Measurements from ENCODE around the gene ITGA2B.
"Not testable (repeated sequence)": the region's sequence is repeated elsewhere in the genome, so short reads cannot be mapped to it uniquely, and the experiment has no call there.

ITGA2B gene

DNA sequence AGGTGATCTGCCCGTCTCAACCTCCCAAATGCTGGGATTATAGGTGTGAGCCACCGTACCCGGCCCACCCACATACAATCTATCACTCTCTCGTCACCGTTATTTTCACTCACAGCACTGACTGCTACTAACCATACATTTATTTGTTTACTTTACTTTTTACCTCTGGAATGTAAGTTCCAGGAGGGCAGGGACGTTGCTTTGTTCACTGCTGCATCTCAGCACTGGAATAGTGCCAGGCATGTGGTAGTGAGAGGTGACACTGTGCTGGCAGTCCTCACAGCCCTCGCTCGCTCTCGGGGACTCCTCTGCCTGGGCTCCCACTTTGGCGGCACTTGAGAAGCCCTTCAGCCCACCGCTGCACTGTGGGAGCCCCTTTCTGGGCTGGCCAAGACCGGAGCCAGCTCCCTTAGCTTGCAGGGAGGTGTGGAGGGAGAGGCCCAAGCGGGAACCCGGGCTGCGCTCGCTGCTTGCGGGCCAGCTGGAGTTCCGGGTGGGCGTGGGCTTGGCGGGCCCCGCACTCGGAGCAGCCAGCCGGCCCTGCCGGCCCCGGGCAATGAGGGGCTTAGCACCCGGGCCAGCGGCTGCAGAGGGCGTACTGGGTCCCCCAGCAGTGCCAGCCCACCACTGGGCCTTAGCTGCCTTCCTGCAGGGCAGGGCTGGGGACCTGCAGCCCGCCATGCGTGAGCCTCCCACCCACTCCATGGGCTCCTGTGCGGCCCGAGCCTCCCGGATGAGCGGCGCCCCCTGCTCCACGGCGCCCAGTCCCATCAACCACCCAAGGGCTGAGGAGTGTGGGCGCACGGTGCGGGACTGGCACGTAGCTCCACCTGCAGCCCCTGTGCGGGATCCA, 20.8 kb downstream of the ITGA2B start:
- DNase-seq, result not testable (repeated sequence)

DNA sequence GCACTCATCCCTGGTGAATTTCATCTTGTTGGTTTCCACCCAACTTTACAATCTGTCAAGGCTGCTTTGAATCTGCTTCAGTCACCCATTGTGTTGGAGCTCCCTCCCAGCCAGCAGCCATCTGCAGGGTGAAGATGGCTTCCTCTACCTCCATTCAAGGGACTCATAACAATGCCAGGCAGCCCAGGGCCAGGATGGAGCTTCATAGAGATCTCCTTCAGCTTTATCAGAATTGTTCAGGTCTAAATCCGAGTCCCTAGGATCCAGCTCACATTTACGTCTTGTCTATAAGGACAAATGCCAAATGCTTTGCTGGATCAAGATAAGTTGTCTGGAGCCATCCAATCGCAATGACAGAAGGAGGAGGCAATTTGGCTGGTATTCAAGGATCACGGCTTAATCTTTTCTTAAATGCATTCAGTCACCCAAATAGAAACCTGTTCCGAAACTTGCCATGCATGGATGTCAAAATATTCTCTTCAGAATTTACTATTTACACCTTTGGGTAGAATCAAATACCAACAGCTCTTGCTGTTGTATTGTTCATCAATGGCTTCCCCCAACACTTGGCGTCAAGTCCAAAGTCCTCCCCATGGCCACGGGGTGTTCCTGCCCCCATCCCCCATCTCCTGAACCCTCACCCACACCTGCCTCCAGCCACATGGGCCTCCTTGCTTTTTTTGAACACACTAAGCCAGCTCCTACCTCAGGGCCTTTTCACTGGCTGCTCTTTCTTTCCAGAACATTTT, 22.0 kb downstream of the ITGA2B start:
- no peak for DNase-seq

DNA sequence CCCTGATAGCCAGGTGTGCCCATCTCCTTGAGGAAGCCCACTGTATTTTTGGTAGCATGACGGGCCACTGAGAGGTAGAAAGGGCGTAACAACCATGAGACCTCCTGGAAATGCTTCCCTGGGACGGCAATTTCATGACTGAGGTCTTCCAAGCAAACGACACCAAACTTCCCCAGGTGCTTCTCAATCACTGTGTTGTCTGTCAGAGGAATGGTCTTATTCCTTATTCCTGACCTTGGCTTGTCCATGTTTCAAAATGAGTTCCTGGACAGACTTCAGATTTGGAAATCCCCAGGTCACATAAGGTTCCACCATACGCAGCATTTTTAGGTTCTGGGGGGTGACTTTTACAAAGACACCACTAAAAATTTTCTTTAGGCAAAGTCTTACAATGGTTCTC, 24.4 kb downstream of the ITGA2B start:
- DNase-seq, result not testable (repeated sequence)

DNA sequence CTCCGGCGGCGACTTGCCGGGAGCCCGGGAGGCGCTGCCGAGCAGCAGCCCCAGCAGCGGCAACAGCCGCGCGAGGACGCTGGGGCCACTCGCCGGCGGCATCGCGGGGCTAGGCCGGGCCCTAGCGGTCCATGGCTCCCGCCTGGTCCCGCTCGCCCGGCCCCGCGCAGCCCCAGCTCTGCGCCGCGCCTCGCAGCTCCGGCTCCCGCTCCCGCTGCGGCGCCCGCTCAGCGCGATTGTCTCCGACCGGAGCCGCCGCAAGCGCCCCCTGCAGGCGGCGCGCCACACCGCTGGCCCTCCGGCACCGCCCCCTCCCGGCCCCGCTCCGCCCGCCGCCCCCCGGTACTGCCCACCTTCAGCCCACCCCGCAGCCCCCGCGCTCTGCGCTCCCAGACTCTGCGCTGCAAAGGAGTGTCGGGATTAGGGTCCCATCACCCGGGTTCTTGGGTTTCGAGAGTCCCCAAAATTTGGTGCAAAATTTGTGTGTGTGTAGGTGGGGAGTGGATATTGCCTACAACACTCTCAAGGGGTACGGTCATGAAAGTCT, 25.8 kb downstream of the ITGA2B start, which contains the start of gene FAM171A2:
Gene FAM171A2, minus strand, starts transcription at position 241 of the 547 bp plus-strand sequence. Its CDS starts 139 bp downstream, at position 102.
- DNase-seq, result peak; percentile 66 to 75

DNA sequence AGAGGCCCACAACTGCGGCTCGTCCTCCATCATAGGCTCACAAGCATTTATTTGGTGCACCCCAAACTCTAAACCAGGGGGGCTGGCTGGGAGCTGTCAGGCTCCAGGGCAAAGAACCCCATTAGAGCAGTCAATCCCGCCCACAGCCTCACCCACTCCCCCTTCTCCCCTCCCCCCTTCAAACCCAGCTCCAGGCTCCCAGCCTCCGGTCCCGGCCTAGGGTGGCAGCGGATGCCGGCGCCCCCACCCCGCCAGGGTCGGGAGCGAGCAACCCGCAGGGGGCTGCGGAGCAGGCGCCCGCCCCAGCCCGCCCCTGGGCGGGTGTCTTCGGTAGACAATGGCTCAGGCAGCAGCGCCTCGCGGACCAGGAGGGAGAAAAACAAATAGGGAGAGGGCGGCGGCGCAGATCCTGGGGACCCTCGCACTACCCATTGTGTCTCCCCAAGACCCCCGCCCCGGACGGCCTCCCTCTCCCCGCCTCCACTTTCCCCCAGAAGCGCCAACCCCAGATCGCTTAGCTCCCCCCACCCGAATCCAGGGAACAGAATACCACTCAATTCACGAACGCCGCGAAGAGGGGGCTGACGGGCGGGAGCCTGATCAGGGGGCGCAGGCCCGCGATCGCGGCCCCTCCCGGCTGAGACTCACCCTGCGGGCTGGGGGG, 26.4 kb downstream of the ITGA2B start:
- peak; percentile 43 to 71 for DNase-seq

DNA sequence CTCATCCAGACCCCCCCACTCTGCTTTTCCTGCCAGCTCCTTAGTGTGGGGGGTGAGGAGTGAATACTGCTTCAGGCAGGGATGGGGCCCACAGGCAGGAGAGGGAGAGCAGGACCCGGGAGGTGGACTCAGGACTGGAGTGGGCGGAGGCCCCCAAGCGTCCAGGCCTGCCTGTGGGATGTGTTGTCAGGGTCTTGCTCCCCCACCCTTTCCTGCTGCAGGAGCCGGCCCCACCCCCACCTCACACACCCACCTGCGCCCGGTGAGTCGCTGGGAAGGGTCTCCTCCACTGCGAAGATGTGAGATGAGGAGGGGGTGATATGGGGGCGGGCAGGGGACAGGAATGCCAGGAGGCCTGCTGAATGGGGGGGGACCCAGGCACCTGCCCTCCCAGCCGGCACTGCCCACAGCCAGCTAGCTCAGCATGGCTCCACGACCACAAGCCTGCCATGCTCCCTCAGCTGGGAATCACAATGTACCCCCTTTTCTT, 26.9 kb downstream of the ITGA2B start:
- no peak for DNase-seq

DNA sequence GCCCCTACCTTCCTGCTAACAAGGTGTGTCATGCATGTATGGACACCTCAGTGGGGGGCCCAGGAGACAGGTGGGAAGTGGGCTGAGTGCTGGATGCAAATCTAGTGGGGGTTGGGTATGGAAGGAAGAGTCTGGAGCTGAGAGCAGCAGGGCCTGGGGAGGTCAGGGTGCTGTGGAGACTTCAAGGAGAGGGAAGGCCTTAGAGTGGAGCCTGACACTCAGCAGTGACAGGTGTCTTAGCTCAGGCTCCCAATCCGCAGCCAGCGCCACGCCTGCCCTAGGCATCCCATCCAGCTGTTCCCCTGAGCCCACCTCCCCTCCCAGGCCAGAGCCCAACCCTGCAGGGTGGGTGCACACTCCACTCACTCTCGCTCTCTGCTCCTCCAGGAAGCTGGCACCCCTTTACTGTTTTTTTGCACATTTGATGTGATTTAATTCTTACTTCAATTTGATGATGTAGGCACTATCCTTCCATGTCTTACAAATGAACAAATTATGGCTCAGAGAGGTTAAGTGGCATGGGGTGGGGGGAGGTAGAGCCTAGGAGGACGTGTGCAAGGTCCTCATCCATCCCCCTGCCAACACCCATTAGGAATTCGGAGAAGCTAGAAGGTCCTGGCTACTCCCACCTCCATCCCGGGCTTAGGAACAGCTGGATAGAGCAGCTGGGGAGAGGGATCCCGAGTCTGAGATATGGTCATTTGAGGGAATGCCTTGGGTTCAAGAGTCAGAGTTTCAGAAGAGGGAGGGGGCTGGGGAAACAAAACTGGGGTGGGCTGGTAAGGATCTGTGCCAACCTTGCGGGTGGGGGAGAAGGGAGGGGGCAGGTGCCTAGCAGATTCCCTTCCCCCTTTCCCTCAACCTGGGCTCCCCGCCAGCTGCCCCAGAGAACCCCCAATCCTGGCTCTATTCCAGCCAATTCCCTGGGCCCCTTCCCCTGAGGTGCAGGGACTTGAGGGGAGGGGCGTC, 27.9 kb downstream of the ITGA2B start:
- peak in 1 of 2 experiments; percentile 29 for DNase-seq

DNA sequence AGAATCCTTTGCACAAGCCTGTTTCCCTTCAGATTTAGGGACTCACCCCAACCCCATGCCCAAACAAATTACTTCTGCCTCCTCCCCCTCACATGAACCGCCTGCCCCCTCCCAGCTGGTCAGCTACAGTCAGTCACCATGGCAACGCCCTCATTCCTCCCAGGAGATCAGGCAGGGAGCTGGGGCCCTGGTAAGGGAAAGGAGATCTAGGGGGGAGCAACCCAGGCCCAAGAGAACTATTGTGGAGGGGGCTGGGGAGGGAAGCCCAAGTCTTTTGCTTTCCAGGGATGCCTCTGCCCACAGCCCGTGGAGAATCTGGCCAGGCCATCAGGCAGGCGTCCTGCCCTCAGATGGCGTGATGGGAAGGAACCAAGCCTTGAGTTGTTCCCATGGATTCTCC, 28.6 kb downstream of the ITGA2B start:
- no peak for DNase-seq

DNA sequence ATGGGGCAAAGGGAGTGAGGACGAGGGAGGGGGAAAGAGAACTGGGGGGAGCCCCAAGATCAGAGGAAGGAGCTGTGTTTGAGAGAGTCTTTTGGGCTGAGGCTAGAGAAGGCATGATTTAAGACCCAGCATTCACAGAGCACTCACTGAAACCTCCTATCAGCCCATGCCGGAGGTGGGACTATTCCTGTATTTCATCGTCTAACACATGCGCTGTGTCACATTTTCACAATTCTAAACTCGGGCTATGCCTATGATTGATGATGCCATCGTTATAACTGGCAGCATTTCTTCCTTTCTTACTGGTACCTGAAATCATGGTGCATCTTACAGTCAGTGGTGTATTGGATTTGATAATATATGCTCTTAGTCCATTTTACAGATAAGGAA, 29.3 kb downstream of the ITGA2B start:
- DNase-seq, result no peak

DNA sequence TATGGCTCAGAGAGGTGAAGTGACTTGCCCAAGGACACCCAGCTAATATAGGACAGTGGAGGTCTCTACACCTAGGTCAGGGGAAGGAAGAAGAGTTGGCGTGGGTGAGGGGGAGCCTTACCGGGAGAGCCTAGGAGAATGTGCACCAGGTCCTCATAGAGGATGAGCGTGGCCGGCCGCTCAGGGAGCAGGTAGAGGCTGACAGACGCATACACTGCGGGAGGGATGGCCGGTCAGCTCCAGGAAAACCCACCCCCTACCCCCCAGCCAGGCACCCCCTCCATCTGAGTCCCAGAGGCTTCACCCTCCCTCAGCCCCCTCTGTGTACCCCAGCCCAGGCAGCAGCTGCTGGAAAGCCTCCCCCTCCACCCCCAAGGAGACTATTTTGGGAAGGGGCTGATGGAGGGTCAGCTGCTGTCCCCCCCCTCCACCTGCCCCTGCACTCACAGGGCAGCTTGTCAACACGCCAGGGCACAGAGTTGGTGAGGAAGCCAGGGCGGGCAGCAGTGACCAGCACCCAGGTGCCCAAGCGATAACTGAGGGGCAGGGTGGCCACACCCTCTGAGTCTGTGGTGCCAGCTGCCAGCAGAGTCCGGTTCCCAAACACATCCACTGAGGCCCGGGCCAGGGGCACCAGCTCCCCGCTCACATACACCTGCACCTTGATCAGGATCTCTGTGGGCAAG, 29.8 kb downstream of the ITGA2B start:
- DNase-seq, result no peak

DNA sequence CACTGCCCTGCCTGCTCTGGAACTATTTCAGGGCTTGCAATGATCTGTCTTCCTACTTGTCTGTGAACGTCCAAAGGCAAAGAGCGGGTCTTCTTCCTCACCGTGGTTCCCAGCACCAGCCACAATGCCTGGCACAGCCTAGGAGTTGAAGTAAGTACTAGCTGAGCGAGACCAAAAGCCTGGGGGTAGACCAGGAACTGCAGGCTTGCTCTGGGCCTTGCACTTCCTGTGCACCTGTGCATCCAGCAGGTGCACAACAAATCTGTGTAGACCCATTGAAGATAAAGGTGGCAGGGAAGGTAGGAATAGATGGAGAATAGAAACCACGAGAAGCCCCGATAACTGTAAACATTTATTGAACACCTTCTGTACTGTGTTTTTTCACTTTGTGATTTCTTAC, 30.4 kb downstream of the ITGA2B start:
- DNase-seq, result peak in 1 of 2 experiments; percentile 42

DNA sequence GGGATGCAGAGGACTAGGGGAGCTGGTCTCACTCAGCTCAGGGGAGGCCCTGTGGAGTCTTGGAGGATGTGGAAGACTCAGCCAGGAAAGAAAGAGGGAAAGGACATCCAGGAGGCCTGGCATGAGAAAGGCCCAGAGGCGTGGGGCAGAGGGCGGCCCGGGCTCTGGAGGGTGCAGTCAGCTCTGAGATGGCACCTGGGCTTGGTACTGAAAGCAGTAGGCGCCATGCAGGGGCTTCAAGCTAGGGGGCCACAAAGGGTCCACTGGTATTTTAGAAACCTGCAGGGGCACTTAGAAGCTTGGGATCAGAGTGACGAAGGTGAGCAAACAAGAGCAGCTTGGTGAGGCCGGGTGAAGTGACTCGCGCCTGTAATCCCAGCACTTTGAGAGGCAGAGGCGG, 31.4 kb downstream of the ITGA2B start:
- DNase-seq, result no peak

DNA sequence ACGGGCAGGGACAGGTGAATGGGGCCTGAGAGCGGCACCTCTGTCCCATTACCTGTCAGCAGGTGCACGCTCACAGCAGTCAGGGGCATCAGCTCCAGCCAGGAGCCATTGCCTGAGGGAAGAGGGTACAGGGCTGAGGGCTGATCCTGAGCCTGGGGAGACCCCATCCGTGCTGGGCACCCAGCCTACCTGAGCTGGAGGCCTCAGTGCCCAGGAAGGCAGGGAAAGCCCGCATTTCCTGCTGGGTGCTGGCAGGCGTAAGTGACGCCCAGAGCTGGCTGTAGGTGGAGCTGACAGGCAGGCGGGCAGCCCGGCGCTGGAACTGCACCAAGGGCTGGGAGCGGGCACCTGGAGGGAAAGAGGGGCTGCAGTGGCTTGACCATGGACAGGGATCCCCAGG, 33.2 kb downstream of the ITGA2B start:
- DNase-seq, result no peak

DNA sequence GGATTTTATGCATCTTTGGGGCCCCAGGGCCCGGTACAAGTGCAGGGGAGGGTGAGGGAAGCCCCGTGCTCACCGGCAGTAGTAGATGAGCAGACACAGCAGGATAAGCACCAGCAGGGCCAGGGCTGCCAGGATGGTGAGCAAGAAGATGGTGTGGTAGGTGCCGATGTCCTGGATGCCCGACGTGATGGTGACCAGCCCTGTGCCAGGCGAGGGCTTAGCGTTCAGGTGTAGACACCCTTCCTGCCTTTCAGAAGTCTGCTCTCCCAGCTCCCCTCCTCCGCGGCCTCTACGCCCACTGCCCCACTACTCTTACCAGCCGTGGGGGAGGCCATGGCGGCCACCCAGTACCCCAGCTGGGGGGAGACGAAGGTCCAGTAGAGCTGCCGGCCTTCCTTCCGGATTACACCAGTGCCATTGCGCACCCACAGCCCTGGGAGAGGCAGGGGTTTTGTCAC, 33.8 kb downstream of the ITGA2B start:
- DNase-seq, result no peak

DNA sequence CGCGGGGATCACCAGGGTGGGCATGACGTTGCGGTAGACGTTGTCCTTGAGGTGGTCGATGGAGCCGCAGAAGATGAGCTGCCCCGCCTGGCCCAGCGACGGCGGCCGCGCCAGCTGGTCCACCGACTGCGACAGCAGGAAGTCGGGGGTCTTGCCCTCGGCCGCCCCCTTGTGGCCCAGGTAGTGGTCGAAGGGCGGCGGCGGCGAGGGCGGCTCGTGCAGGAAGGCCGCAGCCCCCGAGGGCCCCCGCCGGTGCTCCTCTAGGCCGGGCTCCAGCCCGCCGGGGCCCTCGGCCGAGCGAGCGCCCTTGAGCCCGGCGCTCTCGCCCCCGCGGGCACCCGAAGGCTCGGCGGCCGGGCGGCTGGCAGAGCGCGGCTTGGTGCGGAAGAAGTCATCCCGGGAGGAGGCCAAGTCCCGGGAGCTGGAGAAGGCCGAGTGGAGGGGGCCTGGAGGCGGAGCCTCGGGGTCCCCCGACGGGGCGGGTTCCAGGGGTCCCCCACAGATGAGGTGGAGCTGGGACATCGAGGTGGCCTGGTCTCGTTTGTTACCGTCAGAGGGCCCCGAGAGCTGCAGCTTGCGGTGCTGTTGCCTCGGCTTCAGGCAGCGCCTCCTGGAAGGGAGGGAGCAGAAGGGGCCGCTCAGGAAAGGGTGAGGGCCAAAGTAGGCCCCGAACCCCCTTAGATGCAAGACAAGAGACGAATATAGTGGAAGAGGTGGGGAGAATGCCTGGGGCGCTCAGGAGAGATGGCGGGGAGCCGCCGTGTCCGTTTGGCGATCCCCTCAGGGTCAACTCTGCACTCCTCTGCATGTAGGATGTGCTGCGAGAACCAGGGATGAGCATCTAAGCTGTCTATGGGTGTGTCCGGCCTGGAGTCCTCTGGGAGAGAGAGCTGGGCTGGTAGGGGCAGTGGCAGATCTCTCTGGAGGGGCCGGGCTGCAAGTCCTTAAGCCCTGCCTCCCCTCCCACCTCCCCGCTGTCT, 34.6 kb downstream of the ITGA2B start:
- DNase-seq, result no peak

DNA sequence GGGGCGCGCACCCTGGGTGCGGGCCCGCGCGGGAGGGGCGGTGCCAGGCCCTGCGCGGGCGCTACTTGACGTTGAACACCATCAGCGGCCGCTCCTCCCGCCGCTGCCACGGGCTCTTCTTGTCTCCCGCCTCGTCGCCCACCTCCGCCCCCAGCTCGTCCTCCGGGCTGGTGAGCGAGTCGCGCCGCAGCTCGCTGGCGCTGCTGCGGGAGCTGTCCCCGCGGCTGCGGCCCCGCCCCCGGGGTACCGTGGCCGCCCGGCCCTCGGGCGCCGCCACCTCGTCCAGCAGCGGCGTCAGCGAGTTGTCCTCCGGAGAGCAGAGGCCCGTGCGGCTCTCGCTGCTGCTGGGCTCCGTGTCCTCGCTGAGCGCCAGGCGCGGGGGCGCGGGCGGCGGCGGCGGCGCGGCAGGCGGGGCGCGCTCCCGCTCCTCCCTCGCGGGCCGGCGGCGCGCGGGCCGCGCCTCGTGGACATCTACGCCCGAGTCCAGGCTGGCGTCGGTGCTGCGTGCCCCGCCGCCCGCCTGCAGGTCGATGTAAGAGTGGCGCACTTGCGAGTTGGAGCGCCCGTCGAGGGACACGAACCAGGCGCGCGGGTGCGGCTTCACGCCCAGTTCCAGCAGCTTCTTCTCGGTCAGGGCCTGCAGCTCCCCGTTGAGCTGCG, 35.6 kb downstream of the ITGA2B start:
- no peak for DNase-seq

DNA sequence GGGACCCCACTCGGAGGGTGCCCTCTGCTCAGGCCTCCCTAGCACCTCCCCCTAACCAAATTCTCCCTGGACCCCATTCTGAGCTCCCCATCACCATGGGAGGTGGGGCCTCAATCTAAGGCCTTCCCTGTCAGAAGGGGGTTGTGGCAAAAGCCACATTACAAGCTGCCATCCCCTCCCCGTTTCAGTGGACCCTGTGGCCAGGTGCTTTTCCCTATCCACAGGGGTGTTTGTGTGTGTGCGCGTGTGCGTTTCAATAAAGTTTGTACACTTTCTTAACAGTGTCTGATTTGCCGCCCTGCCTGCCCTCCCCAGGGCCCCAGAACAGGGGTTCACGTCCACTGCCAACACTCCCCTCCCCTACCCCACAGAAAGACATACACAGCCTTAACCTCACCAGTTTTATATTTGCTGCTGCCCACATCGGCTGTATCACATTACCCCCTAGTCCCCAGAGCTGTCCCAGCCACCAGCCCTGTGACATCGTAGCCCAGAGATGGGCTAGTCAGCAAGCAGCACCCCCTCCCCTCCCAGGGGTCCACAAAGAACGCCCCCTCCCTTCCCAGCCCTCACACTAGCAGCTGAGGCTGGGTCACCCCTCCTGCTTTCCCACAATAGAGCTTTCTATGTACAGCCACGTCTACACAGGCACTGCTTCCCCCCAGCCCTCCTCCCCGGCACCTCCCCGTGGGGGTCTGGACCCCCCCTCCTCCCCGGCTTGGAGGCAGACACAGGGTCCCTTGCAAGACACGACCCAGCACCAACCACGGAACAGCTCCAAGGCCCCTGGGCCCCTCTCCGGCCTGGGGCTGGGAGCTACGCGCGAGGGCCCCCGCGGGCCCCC, 36.4 kb downstream of the ITGA2B start:
- no peak for DNase-seq
